CD14-positive monocyte (primary cell): Measurements from ENCODE around the gene KNDC1. TPM values are rescaled to one million over a fixed set of nuclear protein-coding genes. Genes with fewer than 3 reads are reported as not detected.

ENCODE experiments used
- DNase-seq, 3 donors: peaks; one replicate each; pipeline ENCODE4 v3.0.0-alpha.2; 2011 to 2022
- H2AFZ ChIP-seq: 2 replicates; pipeline ENCODE4 v1.6.0; 2012; ENCODE audit warnings: mild to moderate bottlenecking, low read depth, low read length, inconsistent platforms; ENCODE audit not compliant: insufficient read depth, poor library complexity, severe bottlenecking
- H3K27ac ChIP-seq, 2 donors: 1 replicate in 1 of 2; 2 replicates in 1 of 2; pipeline ENCODE4 v1.5.1; 2012 to 2013; ENCODE audit warnings: low read length in 2 of 2, control low read depth in 1 of 2, inconsistent platforms in 1 of 2, low read depth in 1 of 2, mild to moderate bottlenecking in 1 of 2
- H3K27me3 ChIP-seq, 2 donors: one replicate each; pipeline versions ENCODE4 v1.6.0 to v1.6.1; 2011 to 2013; ENCODE audit warnings: low read length in 2 of 2; ENCODE audit not compliant: control insufficient read depth in 2 of 2, insufficient read depth in 2 of 2
- H3K36me3 ChIP-seq, 2 donors: replicated peaks in 1 of 2; 1 replicate in 1 of 2; 2 replicates in 1 of 2; pipeline versions ENCODE4 v1.5.1 to v1.6.1; 2012 to 2013; ENCODE audit warnings: low read length in 2 of 2, control low read depth in 1 of 2, inconsistent platforms in 1 of 2, mild to moderate bottlenecking in 1 of 2; ENCODE audit not compliant: insufficient read depth in 2 of 2, control insufficient read depth in 1 of 2
- H3K4me1 ChIP-seq, 2 donors: 1 replicate in 1 of 2; 2 replicates in 1 of 2; pipeline versions ENCODE4 v1.5.1 to v1.6.1; 2012 to 2013; ENCODE audit warnings: low read length in 2 of 2, control low read depth in 1 of 2, inconsistent platforms in 1 of 2, mild to moderate bottlenecking in 1 of 2, moderate library complexity in 1 of 2; ENCODE audit not compliant: insufficient read depth in 2 of 2, control insufficient read depth in 1 of 2
- H3K4me2 ChIP-seq: replicated peaks from 2 replicates; pipeline ENCODE3; 2012; ENCODE audit warnings: low read length, moderate library complexity, mild to moderate bottlenecking; ENCODE audit not compliant: poor library complexity, severe bottlenecking; ENCODE audit errors: extremely low read depth
- H3K4me3 ChIP-seq, 3 experiments: fragments of 200-600 bp in 1 of 3; sonication (generic) in 1 of 3; replicated peaks in 1 of 3; 1 replicate in 2 of 3; 2 replicates in 1 of 3; pipeline ENCODE4 v1.5.1; 2011 to 2013; ENCODE audit warnings: low read length in 3 of 3, mild to moderate bottlenecking in 3 of 3, control low read depth in 2 of 3, low read depth in 2 of 3, inconsistent platforms in 1 of 3, moderate library complexity in 1 of 3
- H3K79me2 ChIP-seq: 2 replicates; pipeline ENCODE4 v1.6.0; 2012; ENCODE audit warnings: mild to moderate bottlenecking, control low read depth, inconsistent platforms, low read length, moderate library complexity; ENCODE audit not compliant: insufficient read depth
- H3K9ac ChIP-seq: 2 replicates; pipeline ENCODE4 v1.6.0; 2017; ENCODE audit warnings: low read length, mild to moderate bottlenecking; ENCODE audit not compliant: insufficient read depth, poor library complexity, severe bottlenecking
- H3K9me3 ChIP-seq, 2 donors: replicated peaks in 1 of 2; 1 replicate in 1 of 2; 2 replicates in 1 of 2; pipeline versions ENCODE4 v1.5.1 to v1.6.1; 2012 to 2013; ENCODE audit warnings: low read length in 2 of 2, control low read depth in 1 of 2; ENCODE audit not compliant: control insufficient read depth in 1 of 2, insufficient read depth in 1 of 2
- H4K20me1 ChIP-seq: 2 replicates; pipeline ENCODE4 v1.6.0; 2012; ENCODE audit warnings: mild to moderate bottlenecking, low read length, control low read depth, moderate library complexity; ENCODE audit not compliant: insufficient read depth
- H3K27ac Mint-ChIP-seq, 7 donors: one replicate each; pipeline ENCODE4 v1.8.0; 2020; ENCODE audit warnings: mild to moderate bottlenecking in 7 of 7, mixed read lengths in 7 of 7, moderate library complexity in 6 of 7, inconsistent platforms in 2 of 7
- H3K27me3 Mint-ChIP-seq, 3 donors: one replicate each; pipeline ENCODE4 v1.8.0; 2021 to 2022; ENCODE audit warnings: low read depth in 3 of 3, mild to moderate bottlenecking in 3 of 3, mixed read lengths in 3 of 3, moderate library complexity in 3 of 3, inconsistent platforms in 1 of 3
- H3K36me3 Mint-ChIP-seq, 2 donors: one replicate each; pipeline ENCODE4 v1.8.0; 2020; ENCODE audit warnings: mixed read lengths in 2 of 2, inconsistent platforms in 1 of 2, mild to moderate bottlenecking in 1 of 2
- H3K4me1 Mint-ChIP-seq: one replicate; pipeline ENCODE4 v1.8.0; 2020; ENCODE audit warnings: mild to moderate bottlenecking, mixed read lengths
- H3K4me3 Mint-ChIP-seq, 2 donors: one replicate each; pipeline ENCODE4 v1.8.0; 2020; ENCODE audit warnings: mild to moderate bottlenecking in 2 of 2, mixed read lengths in 2 of 2, moderate library complexity in 1 of 2
- H3K9me3 Mint-ChIP-seq, 7 donors: one replicate each; pipeline ENCODE4 v1.8.0; 2020 to 2022; ENCODE audit warnings: mixed read lengths in 7 of 7, mild to moderate bottlenecking in 6 of 7, moderate library complexity in 6 of 7, inconsistent platforms in 2 of 7
- WGBS: methylation state at CpG from one replicate; pipeline ENCODE4 v1.1.5; 2013; ENCODE audit warnings: missing lambda C conversion rate; ENCODE audit not compliant: insufficient coverage; 5-methylcytosine and 5-hydroxymethylcytosine counted together
- intact Hi-C, 2 donors: fragments of 100-400 bp; cut with micrococcal nuclease; formaldehyde crosslinking; loops; one replicate each; pipeline versions ENCODE4 v1.15.0 to v1.15.1; 2023
- polyA plus RNA-seq, 3 donors: library from polyadenylated mRNA; depleted of rRNA in 1 of 3; unstranded in 2 of 3; stranded (reverse) in 1 of 3; fragments of 300-500 nt in 2 of 3; fragments of >200 nt in 1 of 3; fragmentation: Illumina TruSeq in 2 of 3; gene quantifications; 1 replicate in 2 of 3; 2 replicates in 1 of 3; pipeline ENCODE4 v1.2.3, GENCODE V29; 2012 to 2021
- TF ChIP-seq, protein P1 (sequence below): fragments of 200-600 bp; IDR thresholded peaks from one replicate; pipeline ENCODE4 v1.8.0; 2022; ENCODE audit warnings: antibody characterized with exemption, mild to moderate bottlenecking

KNDC1 gene
- polyA plus RNA-seq, 3 donors, result 0.22 to 0.80 TPM; not detected in 1

DNA sequence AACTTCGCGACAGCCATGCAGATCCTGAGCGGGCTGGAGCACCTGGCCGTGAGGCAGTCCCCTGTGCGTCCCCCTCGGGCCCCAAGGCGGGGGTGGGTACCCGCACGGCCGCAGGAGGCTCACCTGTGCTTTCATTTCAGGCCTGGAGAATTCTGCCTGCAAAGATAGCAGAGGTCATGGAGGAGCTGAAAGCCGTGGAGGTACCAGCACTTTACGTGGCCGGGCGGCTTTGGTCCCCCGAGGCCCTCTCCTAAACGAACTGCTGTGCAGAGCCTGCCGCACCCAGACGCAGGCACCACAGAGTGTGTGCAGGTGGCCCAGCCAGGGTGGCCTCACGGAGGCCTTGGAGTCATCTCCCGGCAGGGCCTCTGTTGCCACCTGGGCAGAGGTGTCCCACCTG is 58.9 kb downstream of the KNDC1 start:
- Histone ChIP-seq H3K4me2 (no peak overlapping the region), H3K36me3 (no peaks in the 10 kb centered on the region), H3K27me3 (peaks cover 0 to 12% of the 10 kb centered on the region in 2 donors), H3K27ac (no peak overlapping the region), H2AFZ (no peak overlapping the region), H3K9ac (no peak overlapping the region), H3K9me3 (no peaks in the 10 kb centered on the region), H3K4me1 (no peaks in the 10 kb centered on the region), H4K20me1 (no peaks in the 10 kb centered on the region), H3K79me2 (no peaks in the 10 kb centered on the region), H3K4me3 (no peak overlapping the region)
- TF ChIP-seq, protein P1, sequence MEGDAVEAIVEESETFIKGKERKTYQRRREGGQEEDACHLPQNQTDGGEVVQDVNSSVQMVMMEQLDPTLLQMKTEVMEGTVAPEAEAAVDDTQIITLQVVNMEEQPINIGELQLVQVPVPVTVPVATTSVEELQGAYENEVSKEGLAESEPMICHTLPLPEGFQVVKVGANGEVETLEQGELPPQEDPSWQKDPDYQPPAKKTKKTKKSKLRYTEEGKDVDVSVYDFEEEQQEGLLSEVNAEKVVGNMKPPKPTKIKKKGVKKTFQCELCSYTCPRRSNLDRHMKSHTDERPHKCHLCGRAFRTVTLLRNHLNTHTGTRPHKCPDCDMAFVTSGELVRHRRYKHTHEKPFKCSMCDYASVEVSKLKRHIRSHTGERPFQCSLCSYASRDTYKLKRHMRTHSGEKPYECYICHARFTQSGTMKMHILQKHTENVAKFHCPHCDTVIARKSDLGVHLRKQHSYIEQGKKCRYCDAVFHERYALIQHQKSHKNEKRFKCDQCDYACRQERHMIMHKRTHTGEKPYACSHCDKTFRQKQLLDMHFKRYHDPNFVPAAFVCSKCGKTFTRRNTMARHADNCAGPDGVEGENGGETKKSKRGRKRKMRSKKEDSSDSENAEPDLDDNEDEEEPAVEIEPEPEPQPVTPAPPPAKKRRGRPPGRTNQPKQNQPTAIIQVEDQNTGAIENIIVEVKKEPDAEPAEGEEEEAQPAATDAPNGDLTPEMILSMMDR, result no peak
- 91% methylated on average over 20 of the region's 20 CpGs for WGBS
- no peaks in the 10 kb centered on the region for H3K4me1 Mint-ChIP-seq
- intact Hi-C loops, result no loop called here
- H3K27me3 Mint-ChIP-seq, result peaks cover 5 to 31% (median 29%) of the 10 kb centered on the region in 3 donors
- no peak overlapping the region for H3K4me3 Mint-ChIP-seq
- peak overlapping the region in 1 of 7 donors; percentile 53 for H3K27ac Mint-ChIP-seq
- no peaks in the 10 kb centered on the region for H3K36me3 Mint-ChIP-seq
- no peak for DNase-seq
- peaks cover 0 to 2% (median 0%) of the 10 kb centered on the region in 7 donors for H3K9me3 Mint-ChIP-seq

- no peaks in the 10 kb centered on the region for H3K36me3 Mint-ChIP-seq
- H3K9ac ChIP-seq, result no peak overlapping the region
- H3K27ac ChIP-seq, result no peak overlapping the region
- 20% methylated on average over 23 of the region's 28 CpGs for WGBS
- H3K4me2 ChIP-seq, result no peak overlapping the region
- no peaks in the 10 kb centered on the region for H3K9me3 ChIP-seq
- H3K27ac Mint-ChIP-seq, result no peak overlapping the region
- H3K36me3 ChIP-seq, result no peaks in the 10 kb centered on the region
- H3K4me3 ChIP-seq, result no peak overlapping the region
- no peaks in the 10 kb centered on the region for H3K4me1 ChIP-seq
- H3K27me3 Mint-ChIP-seq, result peaks cover 6 to 36% (median 36%) of the 10 kb centered on the region in 3 donors
- no peak for DNase-seq
- peaks cover 0 to 13% of the 10 kb centered on the region in 2 donors for H3K27me3 ChIP-seq
- no peaks in the 10 kb centered on the region for H4K20me1 ChIP-seq
- TF ChIP-seq, protein P1, result no peak
- H3K4me3 Mint-ChIP-seq, result no peak overlapping the region
- H2AFZ ChIP-seq, result no peak overlapping the region
- H3K9me3 Mint-ChIP-seq, result peaks cover 0 to 2% (median 0%) of the 10 kb centered on the region in 7 donors
- H3K79me2 ChIP-seq, result no peaks in the 10 kb centered on the region
- H3K4me1 Mint-ChIP-seq, result no peaks in the 10 kb centered on the region
- intact Hi-C loops, result no loop called here
Observed at GRCh38 chr10:133219782-133220181, 59.8 kb downstream of the KNDC1 start.
